Prostate gland (tissue), 2 donors: ENCODE results near the gene ITGAV. TPM values are rescaled to one million over a fixed set of nuclear protein-coding genes. Genes with fewer than 3 reads are reported as not detected.

ENCODE experiments used
- DNase-seq: peaks from one replicate; pipeline ENCODE4 v3.0.0-alpha.2; 2019; ENCODE audit warnings: low spot score
- H3K27ac ChIP-seq, 2 donors: fragments of 200-600 bp; sonication (generic); 2 replicates each; pipeline ENCODE4 v1.5.1; 2017 to 2019
- H3K27me3 ChIP-seq: fragments of 200-600 bp; sonication (generic); replicated peaks from 2 replicates; pipeline ENCODE4 v1.5.1; 2019; ENCODE audit not compliant: insufficient read depth
- H3K36me3 ChIP-seq, 2 donors: fragments of 200-600 bp; sonication (generic); 1 replicate in 1 of 2; 2 replicates in 1 of 2; pipeline versions ENCODE4 v1.5.1 to v1.8.1; 2017 to 2019
- H3K4me1 ChIP-seq: fragments of 200-600 bp; sonication (generic); replicated peaks from 2 replicates; pipeline ENCODE4 v1.5.1; 2019
- H3K4me3 ChIP-seq, 2 donors: fragments of 200-600 bp; sonication (generic); 2 replicates each; pipeline ENCODE4 v1.5.1; 2017 to 2019
- H3K9me3 ChIP-seq: fragments of 200-600 bp; sonication (generic); 2 replicates; pipeline ENCODE4 v1.5.1; 2017
- POLR2A ChIP-seq: fragments of 450-650 bp; IDR thresholded peaks from one replicate; pipeline ENCODE4 v1.6.1; 2016; ENCODE audit warnings: antibody characterized with exemption, mild to moderate bottlenecking
- POLR2AphosphoS5 ChIP-seq: sonication (generic); formaldehyde crosslinking; IDR thresholded peaks from one replicate; pipeline ENCODE4 v1.6.1; 2017; ENCODE audit warnings: antibody characterized with exemption
- WGBS: methylation state at CpG from one replicate; pipeline ENCODE4 v1.1.5; 2018; 5-methylcytosine and 5-hydroxymethylcytosine counted together
- intact Hi-C: fragments of 100-400 bp; cut with DNase I; formaldehyde crosslinking; loops from one replicate; pipeline ENCODE4 v1.14.2; 2022
- total RNA-seq, 2 donors: library from RNA; depleted of rRNA; stranded (reverse); fragments of >200 nt; gene quantifications; one replicate each; pipeline ENCODE4 v1.1.0, GENCODE V29; 2016
- TF ChIP-seq, protein P1 (sequence below), 4 experiments: fragments of 200-600 bp in 2 of 4; fragments of 450-650 bp in 2 of 4; sonication (generic) in 2 of 4; IDR thresholded peaks; 1 replicate in 3 of 4; 2 replicates in 1 of 4; pipeline ENCODE4 v1.5.1; 2016 to 2019; ENCODE audit warnings: antibody characterized with exemption in 4 of 4, mild to moderate bottlenecking in 2 of 4, moderate library complexity in 2 of 4

Gene ITGAV
- total RNA-seq, 2 donors from 2014 or later = 47.0 to 84.8 TPM

DNA sequence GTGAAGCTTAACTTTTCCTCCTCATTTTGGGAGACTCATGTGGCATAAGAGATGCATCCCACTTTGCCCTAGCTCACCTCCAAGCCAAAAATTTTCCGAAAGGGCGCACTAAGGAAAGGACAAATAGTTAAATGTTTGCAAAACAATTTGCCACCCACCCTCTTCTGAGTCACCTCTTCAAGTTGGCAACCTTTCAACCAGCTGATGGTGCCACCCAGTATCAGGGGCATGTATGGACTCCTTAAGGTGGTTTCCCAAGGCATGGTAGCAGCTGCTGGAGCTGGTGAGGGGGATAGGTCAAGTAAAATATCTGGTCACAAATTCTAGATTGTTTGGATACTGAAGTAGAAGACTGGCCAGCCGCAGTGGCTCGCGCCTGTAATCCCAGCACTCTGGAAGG lies 17.2 kb upstream of the ITGAV start:
- 93% methylated on average over 5 of the region's 5 CpGs for WGBS
- DNase-seq = no peak
- Histone ChIP-seq H3K4me3 (no peak overlapping the region), H3K36me3 (no peaks in the 10 kb centered on the region), H3K4me1 (no peaks in the 10 kb centered on the region), H3K9me3 (no peaks in the 10 kb centered on the region), H3K27me3 (no peaks in the 10 kb centered on the region), H3K27ac (no peak overlapping the region)
- TF ChIP-seq POLR2A (no peak), POLR2AphosphoS5 (no peak)
- TF ChIP-seq, protein P1, sequence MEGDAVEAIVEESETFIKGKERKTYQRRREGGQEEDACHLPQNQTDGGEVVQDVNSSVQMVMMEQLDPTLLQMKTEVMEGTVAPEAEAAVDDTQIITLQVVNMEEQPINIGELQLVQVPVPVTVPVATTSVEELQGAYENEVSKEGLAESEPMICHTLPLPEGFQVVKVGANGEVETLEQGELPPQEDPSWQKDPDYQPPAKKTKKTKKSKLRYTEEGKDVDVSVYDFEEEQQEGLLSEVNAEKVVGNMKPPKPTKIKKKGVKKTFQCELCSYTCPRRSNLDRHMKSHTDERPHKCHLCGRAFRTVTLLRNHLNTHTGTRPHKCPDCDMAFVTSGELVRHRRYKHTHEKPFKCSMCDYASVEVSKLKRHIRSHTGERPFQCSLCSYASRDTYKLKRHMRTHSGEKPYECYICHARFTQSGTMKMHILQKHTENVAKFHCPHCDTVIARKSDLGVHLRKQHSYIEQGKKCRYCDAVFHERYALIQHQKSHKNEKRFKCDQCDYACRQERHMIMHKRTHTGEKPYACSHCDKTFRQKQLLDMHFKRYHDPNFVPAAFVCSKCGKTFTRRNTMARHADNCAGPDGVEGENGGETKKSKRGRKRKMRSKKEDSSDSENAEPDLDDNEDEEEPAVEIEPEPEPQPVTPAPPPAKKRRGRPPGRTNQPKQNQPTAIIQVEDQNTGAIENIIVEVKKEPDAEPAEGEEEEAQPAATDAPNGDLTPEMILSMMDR (IDR thresholded peaks at IDR 0.05) = no peak
- intact Hi-C loops = no loop called here

DNA sequence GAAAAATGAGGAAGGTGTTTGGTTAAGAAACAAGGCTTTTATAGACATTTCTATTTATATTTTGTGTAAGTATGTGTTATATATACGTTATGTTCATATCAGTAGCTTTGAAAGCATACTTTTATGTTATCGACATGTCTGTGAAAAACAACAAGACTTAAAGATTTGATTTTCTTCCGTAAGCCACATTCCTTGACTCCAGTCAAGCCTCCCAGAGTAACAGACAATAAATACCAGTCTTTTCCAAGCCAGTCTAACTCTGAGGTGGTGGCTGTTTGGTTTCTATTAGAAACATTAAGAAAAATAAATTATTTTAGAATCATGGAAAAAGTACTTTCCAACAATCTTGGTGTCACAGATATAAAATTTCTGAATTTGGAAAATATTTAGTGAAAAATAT lies 16.3 kb upstream of the ITGAV start:
- Histone ChIP-seq H3K36me3 (no peaks in the 10 kb centered on the region), H3K9me3 (no peaks in the 10 kb centered on the region), H3K4me3 (no peak overlapping the region), H3K4me1 (no peaks in the 10 kb centered on the region), H3K27ac (no peak overlapping the region), H3K27me3 (no peaks in the 10 kb centered on the region)
- TF ChIP-seq, protein P1 (IDR thresholded peaks at IDR 0.05) = no peak
- no peak for TF ChIP-seq POLR2AphosphoS5
- no peak for TF ChIP-seq POLR2A
- WGBS = 89% methylated on average over 3 of the region's 3 CpGs
- DNase-seq = no peak
- intact Hi-C loops = no loop called here

DNA sequence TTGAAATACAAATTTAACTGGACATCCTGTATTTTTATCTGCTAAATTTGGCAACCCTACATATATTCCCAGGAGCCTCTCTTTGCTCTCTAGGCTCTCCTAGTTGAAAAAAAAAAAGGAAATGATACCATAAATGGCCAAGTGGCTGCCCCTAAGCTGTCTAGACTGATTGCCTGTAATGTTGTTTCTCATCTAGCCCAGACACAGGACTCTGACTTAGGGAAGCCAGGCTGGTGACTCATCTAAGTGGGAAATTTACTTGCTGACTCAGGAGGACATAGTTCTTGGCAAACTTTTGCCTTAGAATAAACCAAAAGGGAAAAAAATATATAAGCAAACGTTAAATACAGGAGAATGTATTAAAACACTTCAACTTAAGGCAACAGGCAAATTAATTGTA lies 14.6 kb upstream of the ITGAV start:
- no peaks in the 10 kb centered on the region for H3K9me3 ChIP-seq
- 8% methylated on average over 1 of the region's 1 CpG for WGBS
- no peaks in the 10 kb centered on the region for H3K4me1 ChIP-seq
- TF ChIP-seq, protein P1 (IDR thresholded peaks at IDR 0.05) = no peak
- no peak for TF ChIP-seq POLR2A
- TF ChIP-seq POLR2AphosphoS5 = peak; percentile 63
- intact Hi-C loops = no loop called here
- no peak overlapping the region for H3K4me3 ChIP-seq
- no peak overlapping the region for H3K27ac ChIP-seq
- H3K36me3 ChIP-seq = no peaks in the 10 kb centered on the region
- no peak for DNase-seq
- no peaks in the 10 kb centered on the region for H3K27me3 ChIP-seq

DNA sequence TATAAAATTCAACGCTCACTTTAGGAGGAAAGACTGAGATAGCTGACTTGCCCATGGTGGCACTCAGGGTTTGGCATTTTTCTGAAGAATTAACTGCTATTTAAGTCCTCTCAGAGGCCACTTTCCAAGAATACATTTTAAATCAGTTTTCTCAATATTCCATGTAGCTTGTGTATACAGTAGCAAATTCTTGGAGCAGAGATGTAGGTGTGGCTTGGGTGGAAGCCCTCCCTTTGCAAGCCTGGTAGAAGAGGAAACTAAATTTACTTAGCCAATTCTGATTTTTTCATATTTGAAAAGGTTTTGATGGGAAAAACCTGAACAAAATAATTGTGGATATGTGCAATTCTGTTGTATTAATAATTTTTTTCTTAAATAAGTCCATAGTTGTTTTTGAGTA lies 14.0 kb upstream of the ITGAV start:
- WGBS = 92% methylated on average over 1 of the region's 1 CpG

DNA sequence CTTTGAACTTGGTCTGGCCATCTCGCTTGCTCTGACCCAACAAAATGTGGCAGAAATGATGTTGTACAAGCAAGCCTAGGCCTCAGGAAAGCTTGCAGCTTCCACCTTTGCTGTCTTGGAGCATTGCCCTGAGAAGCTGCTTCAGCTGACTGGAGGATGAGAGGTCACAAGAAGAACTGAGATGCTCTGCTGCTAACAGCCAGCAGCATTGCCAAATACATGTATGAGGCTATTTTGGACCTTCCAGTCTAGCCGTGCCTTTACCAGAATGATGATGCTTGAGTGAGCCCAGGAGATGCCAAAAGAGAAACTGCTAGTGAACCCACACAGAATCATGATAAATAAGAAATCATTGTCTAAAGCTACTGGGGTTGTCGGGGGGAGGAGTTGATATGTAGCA lies 13.2 kb upstream of the ITGAV start:
- H3K27me3 ChIP-seq = no peaks in the 10 kb centered on the region
- no peak overlapping the region for H3K27ac ChIP-seq
- no peaks in the 10 kb centered on the region for H3K4me1 ChIP-seq
- intact Hi-C loops = no loop called here
- TF ChIP-seq POLR2AphosphoS5 (no peak), POLR2A (no peak)
- TF ChIP-seq, protein P1 (IDR thresholded peaks at IDR 0.05) = no peak
- no peak for DNase-seq
- WGBS = 86% methylated on average over 3 of the region's 3 CpGs
- no peaks in the 10 kb centered on the region for H3K36me3 ChIP-seq
- H3K4me3 ChIP-seq = no peak overlapping the region
- no peaks in the 10 kb centered on the region for H3K9me3 ChIP-seq

More for the DNA sequence above, 14.0 kb upstream of the ITGAV start:
- no peaks in the 10 kb centered on the region for H3K36me3 ChIP-seq
- intact Hi-C loops = no loop called here
- no peaks in the 10 kb centered on the region for H3K4me1 ChIP-seq
- H3K4me3 ChIP-seq = no peak overlapping the region
- DNase-seq = no peak
- H3K27me3 ChIP-seq = no peaks in the 10 kb centered on the region
- H3K9me3 ChIP-seq = no peaks in the 10 kb centered on the region
- TF ChIP-seq, protein P1 (IDR thresholded peaks at IDR 0.05) = no peak
- no peak for TF ChIP-seq POLR2A
- TF ChIP-seq POLR2AphosphoS5 = no peak
- no peak overlapping the region for H3K27ac ChIP-seq
